Gastrocnemius medialis (tissue), 4 donors: Measurements from ENCODE around the gene OST4.

Experiments used
- CTCF ChIP-seq, 5 experiments: fragments of 450-650 bp in 3 of 5; fragments of 200-600 bp in 2 of 5; sonication (generic) in 2 of 5; IDR thresholded peaks in 4 of 5; conservative IDR thresholded peaks in 1 of 5; 1 replicate in 4 of 5; 2 replicates in 1 of 5; pipeline ENCODE4 v1.5.1; 2016 to 2019; ENCODE audit warnings: antibody characterized with exemption in 5 of 5, mild to moderate bottlenecking in 3 of 5, moderate library complexity in 3 of 5
- POLR2A ChIP-seq, 2 donors: fragments of 450-650 bp; IDR thresholded peaks; one replicate each; pipeline ENCODE4 v1.6.1; 2017; ENCODE audit warnings: antibody characterized with exemption in 2 of 2, mild to moderate bottlenecking in 2 of 2, moderate library complexity in 2 of 2

GRCh38 chr2:27042159-27042661, 29.2 kb downstream of the OST4 start:
- TF ChIP-seq POLR2A (IDR thresholded peaks at IDR 0.05) (no peak), CTCF (IDR thresholded peaks at IDR 0.05 in 4 of 5, conservative IDR thresholded peaks at IDR 0.05 in 1 of 5) (no peak)
